GM12874 (cell line): ENCODE data around the gene ZPBP.

Source experiments
- TF ChIP-seq, protein P1 (sequence below): IDR thresholded peaks from 2 replicates; pipeline ENCODE4 v1.5.1; 2011; ENCODE audit warnings: low read depth, mild to moderate bottlenecking, control low read depth, low read length, moderate library complexity; ENCODE audit not compliant: insufficient read depth

ZPBP gene, protein sequence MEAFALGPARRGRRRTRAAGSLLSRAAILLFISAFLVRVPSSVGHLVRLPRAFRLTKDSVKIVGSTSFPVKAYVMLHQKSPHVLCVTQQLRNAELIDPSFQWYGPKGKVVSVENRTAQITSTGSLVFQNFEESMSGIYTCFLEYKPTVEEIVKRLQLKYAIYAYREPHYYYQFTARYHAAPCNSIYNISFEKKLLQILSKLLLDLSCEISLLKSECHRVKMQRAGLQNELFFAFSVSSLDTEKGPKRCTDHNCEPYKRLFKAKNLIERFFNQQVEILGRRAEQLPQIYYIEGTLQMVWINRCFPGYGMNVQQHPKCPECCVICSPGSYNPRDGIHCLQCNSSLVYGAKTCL

DNA sequence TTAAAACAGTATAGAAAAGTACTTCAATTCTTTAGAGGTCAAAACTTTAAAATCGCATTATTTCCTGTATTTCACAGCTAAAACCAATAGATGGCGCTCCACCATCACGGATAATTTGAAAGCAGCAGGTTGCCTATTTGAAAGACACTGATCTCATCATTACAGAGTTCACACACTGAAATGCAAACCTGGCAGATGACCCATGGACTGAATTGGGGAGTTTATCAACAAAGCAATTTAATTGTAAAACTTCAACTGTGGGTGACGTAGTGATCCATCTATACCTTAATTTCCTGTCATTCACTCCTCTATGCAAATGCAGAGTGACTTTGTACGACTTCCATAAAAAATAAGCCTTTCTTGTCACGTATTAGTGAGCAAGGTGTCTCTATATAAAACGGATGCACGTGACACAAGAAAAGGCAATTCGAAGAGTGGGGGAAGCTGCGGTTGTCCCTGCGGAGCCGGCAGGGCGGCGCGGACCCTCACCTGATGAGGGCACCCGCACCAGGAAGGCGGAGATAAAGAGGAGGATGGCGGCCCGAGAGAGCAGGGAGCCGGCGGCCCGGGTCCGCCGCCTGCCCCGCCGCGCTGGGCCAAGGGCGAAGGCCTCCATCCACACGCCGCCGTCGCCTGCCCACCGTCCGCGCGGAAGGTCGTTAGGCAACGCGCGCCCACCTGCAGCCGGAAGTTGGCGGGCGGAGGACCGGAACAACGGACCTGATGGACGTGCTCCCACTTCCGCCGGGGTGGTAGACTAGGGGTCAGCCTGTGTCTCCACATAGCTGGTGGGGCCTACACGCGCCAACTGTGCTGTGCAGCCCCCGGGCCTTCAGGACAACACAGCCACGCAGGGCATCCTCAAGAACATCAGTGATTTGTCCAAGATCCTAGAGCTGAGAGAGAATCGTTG, at the start of gene ZPBP:
ZPBP (minus strand) TSS at position 668 of the 913 bp plus-strand sequence; CDS start at position 616, 52 bp downstream.
- TF ChIP-seq, protein P1, sequence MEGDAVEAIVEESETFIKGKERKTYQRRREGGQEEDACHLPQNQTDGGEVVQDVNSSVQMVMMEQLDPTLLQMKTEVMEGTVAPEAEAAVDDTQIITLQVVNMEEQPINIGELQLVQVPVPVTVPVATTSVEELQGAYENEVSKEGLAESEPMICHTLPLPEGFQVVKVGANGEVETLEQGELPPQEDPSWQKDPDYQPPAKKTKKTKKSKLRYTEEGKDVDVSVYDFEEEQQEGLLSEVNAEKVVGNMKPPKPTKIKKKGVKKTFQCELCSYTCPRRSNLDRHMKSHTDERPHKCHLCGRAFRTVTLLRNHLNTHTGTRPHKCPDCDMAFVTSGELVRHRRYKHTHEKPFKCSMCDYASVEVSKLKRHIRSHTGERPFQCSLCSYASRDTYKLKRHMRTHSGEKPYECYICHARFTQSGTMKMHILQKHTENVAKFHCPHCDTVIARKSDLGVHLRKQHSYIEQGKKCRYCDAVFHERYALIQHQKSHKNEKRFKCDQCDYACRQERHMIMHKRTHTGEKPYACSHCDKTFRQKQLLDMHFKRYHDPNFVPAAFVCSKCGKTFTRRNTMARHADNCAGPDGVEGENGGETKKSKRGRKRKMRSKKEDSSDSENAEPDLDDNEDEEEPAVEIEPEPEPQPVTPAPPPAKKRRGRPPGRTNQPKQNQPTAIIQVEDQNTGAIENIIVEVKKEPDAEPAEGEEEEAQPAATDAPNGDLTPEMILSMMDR, result peak; percentile 56; the same call in 1 of the 2 replicates

DNA sequence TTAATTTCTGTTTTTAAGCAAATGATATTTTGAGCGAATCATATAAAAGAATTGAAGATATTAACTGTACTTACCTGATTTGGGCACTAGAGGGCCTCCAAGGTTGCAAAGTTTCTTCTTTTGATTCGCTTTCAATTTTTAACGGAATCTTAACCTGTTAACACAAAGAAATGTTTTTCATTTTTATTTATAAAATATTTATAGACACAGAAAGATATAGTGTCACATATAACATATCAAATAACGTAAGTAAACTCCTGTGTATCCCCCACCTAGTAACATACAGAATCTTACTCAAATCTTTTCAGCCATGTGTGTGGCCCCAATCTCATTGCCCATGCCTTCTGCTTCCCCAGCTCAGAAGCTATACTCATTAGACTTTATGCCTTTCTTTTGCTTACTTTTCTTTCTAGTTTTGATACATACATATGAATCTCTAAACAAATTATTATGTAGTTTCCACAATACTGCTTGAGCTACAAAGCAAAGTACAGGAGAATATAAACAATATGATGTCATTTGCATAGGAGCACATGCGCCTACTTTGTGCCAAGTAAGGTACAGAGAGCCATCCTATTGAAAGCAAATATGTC, 49.5 kb upstream of the ZPBP start:
- TF ChIP-seq, protein P1, result peak; percentile 48

DNA sequence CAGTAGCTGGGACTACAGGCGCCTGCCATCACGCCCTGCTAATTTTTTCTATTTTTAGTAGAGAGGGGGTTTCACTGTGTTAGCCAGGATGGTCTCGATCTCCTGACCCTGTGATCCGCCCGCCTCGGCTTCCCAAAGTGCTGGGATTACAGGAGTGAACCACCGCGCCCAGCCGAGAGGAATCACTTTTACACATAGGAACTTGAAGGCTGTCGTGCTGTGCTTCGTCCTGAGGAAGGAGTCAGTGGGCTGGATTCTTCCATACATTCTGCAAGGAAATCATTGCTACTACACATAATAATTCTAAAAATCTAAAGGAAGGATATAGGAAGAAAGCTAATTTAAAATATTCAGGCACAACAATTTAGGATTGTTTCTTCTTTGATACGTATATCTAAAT, 48.8 kb upstream of the ZPBP start:
- TF ChIP-seq, protein P1, result no peak

DNA sequence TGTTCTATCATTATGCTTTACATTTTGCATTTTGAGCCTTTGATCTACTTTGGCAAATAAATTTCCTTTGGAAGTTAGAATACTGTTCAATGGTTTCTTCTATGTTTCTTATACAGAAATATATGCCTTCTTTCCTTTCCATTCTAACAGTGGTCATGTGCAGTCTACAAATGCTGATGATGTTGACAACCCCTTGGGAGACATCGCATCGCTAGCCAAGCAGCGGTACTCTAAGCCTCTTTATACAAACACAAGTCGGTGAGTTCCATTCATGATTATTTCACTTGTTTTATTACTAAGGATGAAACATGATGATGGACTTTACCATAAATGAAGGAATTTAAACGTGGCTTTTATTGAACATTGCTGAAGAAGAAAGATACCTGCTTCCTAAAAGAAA, 48.1 kb upstream of the ZPBP start:
- TF ChIP-seq, protein P1, result no peak

DNA sequence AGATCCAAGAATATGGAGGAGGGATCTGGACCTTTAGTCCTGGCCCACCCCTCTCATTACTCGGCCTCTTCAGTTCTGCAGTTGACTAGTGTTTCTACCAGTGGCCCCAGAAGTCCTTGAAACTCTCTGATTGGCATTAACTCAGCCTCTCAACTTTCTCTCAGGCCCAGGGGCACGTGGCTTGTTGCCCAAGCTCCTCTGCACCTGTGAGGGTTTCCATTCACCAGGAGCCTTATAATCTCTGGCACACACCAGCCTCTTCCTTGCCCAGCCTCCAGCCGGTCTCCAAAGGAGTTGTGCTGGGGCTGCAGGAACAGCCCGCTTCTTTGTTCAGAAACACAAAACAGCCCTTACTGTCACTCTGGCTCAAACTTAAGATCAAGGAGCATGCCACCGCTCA, 47.6 kb upstream of the ZPBP start:
- TF ChIP-seq, protein P1, result no peak

DNA sequence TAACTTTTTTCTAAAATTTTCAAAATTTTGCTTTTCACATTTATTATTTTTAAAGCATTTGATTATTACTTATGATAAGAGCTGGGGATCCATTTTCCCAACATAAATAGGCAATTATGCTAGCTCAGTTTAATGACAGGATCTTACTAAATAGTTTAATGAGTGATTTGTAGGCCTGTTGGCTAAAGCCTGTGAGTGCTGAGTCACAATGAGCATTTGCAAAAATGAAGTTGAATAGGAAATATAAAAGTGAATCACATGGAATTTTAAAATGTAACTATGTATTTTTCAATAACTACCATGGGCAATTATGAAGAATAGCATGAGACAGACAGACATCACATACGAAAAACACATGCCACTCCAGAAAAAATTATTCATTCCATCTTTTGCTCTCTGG, 45.1 kb upstream of the ZPBP start:
- TF ChIP-seq, protein P1, result no peak

DNA sequence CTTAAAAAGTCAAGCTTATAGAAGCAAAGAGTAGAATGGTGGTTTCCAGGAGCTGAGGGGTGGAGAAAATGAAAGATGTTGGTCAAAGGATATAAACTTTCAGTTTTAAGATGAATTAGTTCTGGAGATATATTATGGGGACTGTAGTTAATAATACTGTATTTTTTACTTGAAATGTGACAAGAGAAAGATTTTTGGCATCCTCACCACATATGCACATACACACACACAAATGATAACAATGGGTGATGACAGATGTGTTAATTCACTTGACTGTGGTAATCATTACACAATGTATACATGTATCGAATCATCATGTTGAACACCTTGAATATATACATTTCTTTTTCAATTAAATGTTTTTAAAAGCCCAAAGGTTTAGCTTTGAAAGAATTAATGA, 32.7 kb upstream of the ZPBP start:
- TF ChIP-seq, protein P1, result no peak
